LNCAP (cell line): ENCODE data around the gene HLA-E.

Experiments used
- TF ChIP-seq, protein P1 (sequence below): fragments of 450-650 bp; IDR thresholded peaks from 2 replicates; pipeline ENCODE4 v1.5.1; 2017; ENCODE audit warnings: mild to moderate bottlenecking

The HLA-E gene

DNA sequence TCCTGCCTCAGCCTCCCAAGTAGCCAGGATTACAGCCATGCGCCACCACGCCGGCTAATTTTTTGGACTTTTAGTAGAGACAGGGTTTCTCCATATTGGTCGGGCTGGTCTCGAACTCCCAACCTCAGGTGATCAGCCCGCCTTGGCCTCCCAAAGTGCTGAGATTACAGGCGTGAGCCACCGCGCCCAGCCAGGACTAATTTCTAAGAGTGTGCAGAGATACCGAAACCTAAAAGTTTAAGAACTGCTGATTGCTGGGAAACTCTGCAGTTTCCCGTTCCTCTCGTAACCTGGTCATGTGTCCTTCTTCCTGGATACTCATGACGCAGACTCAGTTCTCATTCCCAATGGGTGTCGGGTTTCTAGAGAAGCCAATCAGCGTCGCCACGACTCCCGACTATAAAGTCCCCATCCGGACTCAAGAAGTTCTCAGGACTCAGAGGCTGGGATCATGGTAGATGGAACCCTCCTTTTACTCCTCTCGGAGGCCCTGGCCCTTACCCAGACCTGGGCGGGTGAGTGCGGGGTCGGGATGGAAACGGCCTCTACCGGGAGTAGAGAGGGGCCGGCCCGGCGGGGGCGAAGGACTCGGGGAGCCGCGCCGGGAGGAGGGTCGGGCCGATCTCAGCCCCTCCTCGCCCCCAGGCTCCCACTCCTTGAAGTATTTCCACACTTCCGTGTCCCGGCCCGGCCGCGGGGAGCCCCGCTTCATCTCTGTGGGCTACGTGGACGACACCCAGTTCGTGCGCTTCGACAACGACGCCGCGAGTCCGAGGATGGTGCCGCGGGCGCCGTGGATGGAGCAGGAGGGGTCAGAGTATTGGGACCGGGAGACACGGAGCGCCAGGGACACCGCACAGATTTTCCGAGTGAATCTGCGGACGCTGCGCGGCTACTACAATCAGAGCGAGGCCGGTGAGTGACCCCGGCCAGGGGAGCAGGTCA lies at the start of gene HLA-E:
Gene HLA-E, plus strand, starts transcription at position 429 of the 945 bp plus-strand sequence. Its CDS starts 23 bp downstream, at position 452.
- TF ChIP-seq, protein P1, sequence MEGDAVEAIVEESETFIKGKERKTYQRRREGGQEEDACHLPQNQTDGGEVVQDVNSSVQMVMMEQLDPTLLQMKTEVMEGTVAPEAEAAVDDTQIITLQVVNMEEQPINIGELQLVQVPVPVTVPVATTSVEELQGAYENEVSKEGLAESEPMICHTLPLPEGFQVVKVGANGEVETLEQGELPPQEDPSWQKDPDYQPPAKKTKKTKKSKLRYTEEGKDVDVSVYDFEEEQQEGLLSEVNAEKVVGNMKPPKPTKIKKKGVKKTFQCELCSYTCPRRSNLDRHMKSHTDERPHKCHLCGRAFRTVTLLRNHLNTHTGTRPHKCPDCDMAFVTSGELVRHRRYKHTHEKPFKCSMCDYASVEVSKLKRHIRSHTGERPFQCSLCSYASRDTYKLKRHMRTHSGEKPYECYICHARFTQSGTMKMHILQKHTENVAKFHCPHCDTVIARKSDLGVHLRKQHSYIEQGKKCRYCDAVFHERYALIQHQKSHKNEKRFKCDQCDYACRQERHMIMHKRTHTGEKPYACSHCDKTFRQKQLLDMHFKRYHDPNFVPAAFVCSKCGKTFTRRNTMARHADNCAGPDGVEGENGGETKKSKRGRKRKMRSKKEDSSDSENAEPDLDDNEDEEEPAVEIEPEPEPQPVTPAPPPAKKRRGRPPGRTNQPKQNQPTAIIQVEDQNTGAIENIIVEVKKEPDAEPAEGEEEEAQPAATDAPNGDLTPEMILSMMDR = no peak

DNA sequence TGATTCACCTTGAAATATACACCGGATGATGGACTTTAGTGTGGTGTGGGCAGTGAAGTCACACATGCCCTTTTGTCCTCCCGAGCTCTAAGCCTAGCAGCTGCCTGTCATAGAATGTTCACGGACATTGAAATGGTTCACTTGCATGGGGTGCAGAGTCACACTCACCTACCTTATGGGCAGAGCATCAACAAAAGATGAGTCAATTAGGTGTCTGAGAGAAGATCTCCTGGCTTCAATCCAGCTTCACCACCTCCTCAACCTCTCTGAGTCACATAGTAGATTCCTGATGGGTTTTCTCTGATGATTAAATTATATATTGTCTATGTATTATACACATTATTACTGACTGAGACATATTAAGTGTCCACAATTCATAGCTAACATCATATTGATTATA lies 48.1 kb upstream of the HLA-E start:
- TF ChIP-seq, protein P1 = no peak

GRCh38 chr6:30443657-30444450 lies 45.5 kb upstream of the HLA-E start:
- TF ChIP-seq, protein P1 = no peak

GRCh38 chr6:30444451-30444742 lies 44.9 kb upstream of the HLA-E start:
- TF ChIP-seq, protein P1 = no peak

GRCh38 chr6:30446259-30446658 lies 43.0 kb upstream of the HLA-E start:
- TF ChIP-seq, protein P1 = no peak

DNA sequence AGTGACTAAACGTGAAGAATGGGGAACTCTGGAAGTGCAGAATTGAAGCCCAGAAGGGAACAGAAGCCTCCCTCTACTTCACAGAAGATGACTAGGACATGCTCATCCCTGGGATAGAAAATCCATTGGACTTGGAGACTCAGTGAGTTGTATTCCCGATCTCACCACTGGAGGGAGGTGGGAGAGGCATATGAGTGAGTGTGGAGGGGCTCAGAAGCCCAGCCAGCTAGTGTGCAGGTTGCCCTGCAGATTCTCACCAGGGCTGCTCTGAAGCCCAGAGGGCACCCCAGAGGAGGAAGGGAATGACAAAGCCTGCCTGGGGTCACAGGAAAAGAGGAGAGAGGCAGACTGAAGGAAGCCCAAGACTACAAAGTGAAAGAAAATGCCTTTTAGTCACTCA lies 42.1 kb upstream of the HLA-E start:
- TF ChIP-seq, protein P1 = no peak

- TF ChIP-seq, protein P1 = no peak
Observed at GRCh38 chr6:30450548-30450908, 38.8 kb upstream of the HLA-E start.
